Stimulated activated naive CD4-positive, alpha-beta T cell treated with Interleukin-2 at 50 U/mL for 16 hours (primary cell): ENCODE results near the gene DOCK3.
"Not testable (repeated sequence)": the region's sequence is repeated elsewhere in the genome, so short reads cannot be mapped to it uniquely, and the experiment has no call there.

Experiments
- DNase-seq: peaks from one replicate; lab custom pipeline; 2025; lab: John Stamatoyannopoulos, UW

DOCK3 gene

GRCh38 chr3:51100536-51100851 lies 425.8 kb downstream of the DOCK3 start:
- no peak for DNase-seq

GRCh38 chr3:51102396-51102795 lies 427.7 kb downstream of the DOCK3 start:
- no peak for DNase-seq

- DNase-seq: no peak
Observed at GRCh38 chr3:51106242-51106876, 431.6 kb downstream of the DOCK3 start.

GRCh38 chr3:51110586-51110985 lies 435.9 kb downstream of the DOCK3 start:
- DNase-seq: no peak

GRCh38 chr3:51122944-51123343 lies 448.2 kb downstream of the DOCK3 start:
- no peak for DNase-seq

- no peak for DNase-seq
Observed at GRCh38 chr3:51123531-51123930, 448.8 kb downstream of the DOCK3 start.

- not testable (repeated sequence) for DNase-seq
Observed at GRCh38 chr3:51131607-51132006, 456.9 kb downstream of the DOCK3 start.

GRCh38 chr3:51137715-51138114 lies 463.0 kb downstream of the DOCK3 start:
- no peak for DNase-seq

- no peak for DNase-seq
Observed at GRCh38 chr3:51139616-51140015, 464.9 kb downstream of the DOCK3 start.

GRCh38 chr3:51141573-51141972 lies 466.8 kb downstream of the DOCK3 start:
- no peak for DNase-seq

- no peak for DNase-seq
Observed at GRCh38 chr3:51145811-51146585, 471.3 kb downstream of the DOCK3 start.

- DNase-seq: no peak
Observed at GRCh38 chr3:51146781-51147180, 472.1 kb downstream of the DOCK3 start.

- DNase-seq: no peak
Observed at GRCh38 chr3:51156147-51156546, 481.4 kb downstream of the DOCK3 start.

- no peak for DNase-seq
Observed at GRCh38 chr3:51163051-51163450, 488.3 kb downstream of the DOCK3 start.

- no peak for DNase-seq
Observed at GRCh38 chr3:51173518-51174271, 499.0 kb downstream of the DOCK3 start.

- no peak for DNase-seq
Observed at GRCh38 chr3:51176923-51177322, 502.2 kb downstream of the DOCK3 start.

- DNase-seq: not testable (repeated sequence)
Observed at GRCh38 chr3:51186446-51186845, 511.7 kb downstream of the DOCK3 start.

- DNase-seq: no peak
Observed at GRCh38 chr3:51190199-51190598, 515.5 kb downstream of the DOCK3 start.

GRCh38 chr3:51190827-51191226 lies 516.1 kb downstream of the DOCK3 start:
- no peak for DNase-seq

- DNase-seq: no peak
Observed at GRCh38 chr3:51191768-51192167, 517.0 kb downstream of the DOCK3 start.

GRCh38 chr3:51198477-51198876 lies 523.8 kb downstream of the DOCK3 start:
- DNase-seq: no peak

- not testable (repeated sequence) for DNase-seq
Observed at GRCh38 chr3:51199296-51199695, 524.6 kb downstream of the DOCK3 start.

- DNase-seq: no peak
Observed at GRCh38 chr3:51216291-51216690, 541.6 kb downstream of the DOCK3 start.
